Effector memory CD4-positive, alpha-beta T cell (primary cell): ENCODE data around the gene ERC2.

Source experiments
- DNase-seq, 3 donors: peaks; one replicate each; pipeline ENCODE4 v3.0.0-alpha.2; 2020
- H3K27ac ChIP-seq: 2 replicates; pipeline ENCODE4 v1.7.0; 2013; ENCODE audit warnings: mild to moderate bottlenecking, low read length, moderate library complexity; ENCODE audit not compliant: insufficient read depth, poor library complexity, severe bottlenecking
- H3K27me3 ChIP-seq: replicated peaks from 2 replicates; pipeline ENCODE4 v1.7.0; 2013; ENCODE audit warnings: mild to moderate bottlenecking, low read length; ENCODE audit not compliant: insufficient read depth, control insufficient read depth, poor library complexity, severe bottlenecking
- H3K36me3 ChIP-seq: 2 replicates; pipeline ENCODE4 v1.7.0; 2013; ENCODE audit warnings: mild to moderate bottlenecking, low read length, moderate library complexity; ENCODE audit not compliant: control insufficient read depth, insufficient read depth
- H3K4me1 ChIP-seq: 2 replicates; pipeline ENCODE4 v1.7.0; 2013; ENCODE audit warnings: low read length, mild to moderate bottlenecking; ENCODE audit not compliant: control insufficient read depth, insufficient read depth, poor library complexity, severe bottlenecking
- H3K4me3 ChIP-seq: 2 replicates; pipeline ENCODE4 v1.7.0; 2013; ENCODE audit warnings: low read length, low read depth, mild to moderate bottlenecking; ENCODE audit not compliant: insufficient read depth, poor library complexity, severe bottlenecking
- H3K9me3 ChIP-seq: 2 replicates; pipeline ENCODE4 v1.7.0; 2013; ENCODE audit warnings: mild to moderate bottlenecking, low read length, moderate library complexity; ENCODE audit not compliant: control insufficient read depth

The ERC2 gene

DNA sequence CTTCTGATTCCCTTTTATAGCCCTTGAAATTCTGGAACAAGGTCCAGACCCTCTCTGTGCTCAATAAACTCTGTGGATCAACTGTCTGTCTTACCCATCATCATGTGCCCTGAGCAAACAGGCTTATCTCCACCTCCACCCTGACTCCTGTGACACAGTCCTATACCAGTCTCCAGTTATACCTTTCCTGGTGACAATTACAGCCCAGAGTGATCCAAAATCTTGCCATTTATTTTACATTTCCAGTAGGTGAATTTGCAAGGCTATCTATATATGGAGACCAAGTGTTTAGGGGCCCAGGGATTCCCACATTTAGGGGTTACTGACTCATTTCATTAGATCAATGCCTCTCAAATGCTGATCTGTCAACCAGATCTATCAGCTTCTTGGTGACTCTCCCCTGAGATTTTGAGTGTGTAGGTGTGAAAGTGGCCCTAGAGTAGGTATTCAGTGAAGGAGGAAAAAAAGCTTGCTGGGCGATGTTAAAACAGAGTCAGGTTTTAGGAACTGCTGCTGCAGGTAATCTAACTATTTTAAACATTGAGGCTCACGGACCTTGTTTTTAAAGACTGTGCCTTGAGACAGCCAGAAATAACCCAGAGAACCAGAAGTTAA is 751.5 kb downstream of the ERC2 start:
- no peak overlapping the region for H3K27ac ChIP-seq

DNA sequence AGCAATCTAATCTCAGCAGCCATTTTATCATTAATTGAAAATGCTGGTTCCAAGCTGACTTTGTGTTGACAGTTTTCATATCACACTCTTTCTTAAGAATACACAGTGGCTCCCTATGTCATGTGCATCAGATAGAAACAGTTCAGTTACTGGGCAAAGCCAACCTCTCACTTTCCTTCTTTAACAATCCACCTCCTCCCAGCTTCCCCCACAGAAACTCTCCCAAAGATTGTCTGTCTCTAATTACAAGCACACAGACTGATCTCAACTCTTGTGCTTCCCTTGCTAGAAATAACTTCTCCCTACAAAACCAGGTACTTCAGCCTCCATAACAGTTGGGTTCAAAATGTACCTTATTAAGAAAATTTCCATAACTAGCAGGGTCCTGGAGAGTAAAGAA is 752.2 kb downstream of the ERC2 start:
- no peaks in the 10 kb centered on the region for H3K9me3 ChIP-seq
- no peak overlapping the region for H3K27ac ChIP-seq
- H3K27me3 ChIP-seq: no peaks in the 10 kb centered on the region
- no peaks in the 10 kb centered on the region for H3K4me1 ChIP-seq
- DNase-seq: no peak
- H3K4me3 ChIP-seq: no peak overlapping the region
- no peaks in the 10 kb centered on the region for H3K36me3 ChIP-seq

More for the DNA sequence above, 751.5 kb downstream of the ERC2 start:
- Histone ChIP-seq H3K4me1 (no peaks in the 10 kb centered on the region), H3K36me3 (no peaks in the 10 kb centered on the region), H3K4me3 (no peak overlapping the region), H3K27me3 (no peaks in the 10 kb centered on the region), H3K9me3 (no peaks in the 10 kb centered on the region)
- DNase-seq: no peak

DNA sequence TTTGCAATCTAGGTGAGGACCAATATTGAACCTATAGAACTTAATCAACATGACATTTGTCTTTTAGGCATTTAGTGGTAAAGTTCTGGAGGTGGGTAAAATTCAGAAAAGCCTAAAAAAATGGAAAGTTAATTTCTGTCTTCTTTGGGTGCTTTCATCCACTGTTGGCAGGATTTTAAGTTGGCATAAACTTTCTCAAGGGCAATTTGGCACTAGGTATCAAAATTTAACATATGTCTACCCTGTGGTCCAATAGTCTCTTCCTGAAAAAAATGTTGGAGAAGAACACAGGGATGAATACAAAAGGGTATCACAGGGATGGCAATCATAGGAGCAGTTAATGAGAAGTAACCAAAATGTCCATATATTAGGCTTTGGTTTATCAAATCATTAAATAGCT is 754.2 kb downstream of the ERC2 start:
- Histone ChIP-seq H3K4me1 (no peaks in the 10 kb centered on the region), H3K4me3 (no peak overlapping the region), H3K27ac (no peak overlapping the region), H3K9me3 (no peaks in the 10 kb centered on the region), H3K27me3 (no peaks in the 10 kb centered on the region), H3K36me3 (no peaks in the 10 kb centered on the region)
- no peak for DNase-seq

DNA sequence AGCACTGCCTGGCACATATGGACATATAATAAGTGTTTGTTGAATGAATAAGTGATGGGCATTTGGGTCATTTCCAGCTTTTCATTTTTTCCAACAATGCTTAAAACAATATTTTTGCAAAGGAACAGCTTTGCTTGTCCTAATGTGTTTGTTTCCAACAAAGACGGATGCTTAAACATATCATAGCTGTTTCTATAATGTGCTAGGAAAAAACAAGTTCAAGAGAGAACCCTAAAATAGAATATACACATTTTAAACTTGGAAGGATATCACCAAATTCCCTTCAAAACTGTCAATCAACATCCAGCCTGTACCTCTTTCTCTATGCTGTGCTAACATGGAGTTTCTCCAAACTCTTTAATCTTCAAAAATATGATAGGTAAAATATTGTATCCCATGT is 756.6 kb downstream of the ERC2 start:
- Histone ChIP-seq H3K27me3 (no peaks in the 10 kb centered on the region), H3K4me1 (no peaks in the 10 kb centered on the region), H3K9me3 (no peaks in the 10 kb centered on the region), H3K36me3 (no peaks in the 10 kb centered on the region), H3K4me3 (no peak overlapping the region), H3K27ac (no peak overlapping the region)
- DNase-seq: no peak

DNA sequence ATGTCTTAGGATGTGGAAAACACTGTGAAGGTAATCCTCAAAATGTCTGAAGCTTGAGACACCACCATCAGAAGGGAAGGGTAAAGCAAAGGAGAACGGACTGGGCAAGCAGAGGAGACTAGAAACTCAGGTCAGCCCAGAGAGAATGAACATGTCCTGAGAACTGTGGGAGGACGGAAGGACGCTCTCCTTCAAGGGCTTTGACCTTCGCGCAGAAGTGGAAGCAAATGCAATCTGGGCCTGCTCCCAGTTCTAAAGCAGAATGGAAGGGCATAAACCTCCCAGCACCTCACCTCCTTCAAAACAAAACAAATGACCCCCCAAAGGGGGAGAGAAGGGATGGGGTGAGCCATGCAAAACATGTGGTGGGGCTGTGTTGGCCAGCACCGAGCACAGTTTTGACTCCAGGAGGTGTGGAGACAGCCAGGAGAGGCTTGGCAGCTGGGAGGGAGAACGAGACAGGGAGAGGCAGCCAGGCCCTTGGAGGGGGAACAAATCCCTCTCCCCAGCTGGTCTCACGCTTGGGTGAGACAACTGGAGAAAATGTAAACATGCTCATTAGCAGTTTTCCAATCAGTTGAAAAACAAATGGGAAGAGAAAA is 758.8 kb downstream of the ERC2 start:
- no peak for DNase-seq
- H3K36me3 ChIP-seq: no peaks in the 10 kb centered on the region
- H3K4me1 ChIP-seq: no peaks in the 10 kb centered on the region
- H3K27ac ChIP-seq: no peak overlapping the region
- H3K9me3 ChIP-seq: no peaks in the 10 kb centered on the region
- no peaks in the 10 kb centered on the region for H3K27me3 ChIP-seq
- H3K4me3 ChIP-seq: no peak overlapping the region

DNA sequence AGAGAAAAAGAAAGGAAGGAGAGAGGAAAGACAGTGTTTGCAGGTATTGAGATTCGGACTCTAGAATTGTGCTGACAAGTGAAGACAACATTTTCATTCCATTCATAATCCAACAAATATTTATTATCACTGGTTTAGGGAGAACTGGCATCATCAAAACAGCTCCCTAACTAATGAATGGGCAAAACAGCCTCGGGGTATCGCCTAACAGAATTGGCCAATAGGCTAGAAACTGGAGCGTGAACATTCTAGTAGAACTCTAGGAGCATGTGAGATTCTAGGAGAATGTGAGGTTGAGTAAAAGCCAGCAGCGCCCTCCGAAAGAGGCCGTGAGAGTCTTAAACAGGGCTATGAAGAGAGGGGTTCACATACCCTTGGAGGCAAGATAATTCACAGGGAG is 759.3 kb downstream of the ERC2 start:
- Histone ChIP-seq H3K4me1 (no peaks in the 10 kb centered on the region), H3K27me3 (no peaks in the 10 kb centered on the region), H3K36me3 (no peaks in the 10 kb centered on the region), H3K9me3 (no peaks in the 10 kb centered on the region), H3K4me3 (no peak overlapping the region), H3K27ac (no peak overlapping the region)
- no peak for DNase-seq

DNA sequence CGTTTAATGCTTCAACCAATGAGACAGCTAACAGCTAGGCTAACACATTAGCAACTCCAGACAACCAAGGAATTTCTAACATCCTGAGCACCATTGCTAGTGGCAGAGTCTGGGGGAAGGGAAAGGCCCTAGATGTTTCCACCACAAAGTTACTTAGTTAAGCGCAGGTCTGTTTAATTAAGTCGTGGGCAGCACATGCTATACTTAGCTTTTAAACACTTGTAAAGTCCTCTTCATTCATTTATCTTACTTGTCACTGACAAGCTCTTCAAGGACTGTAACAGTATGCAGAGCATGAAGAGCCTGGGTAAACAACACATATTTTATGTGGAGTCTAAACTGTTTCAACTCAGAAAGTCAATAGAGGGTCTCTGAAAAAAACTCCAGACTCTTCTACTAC is 760.0 kb downstream of the ERC2 start:
- Histone ChIP-seq H3K27me3 (no peaks in the 10 kb centered on the region), H3K36me3 (no peaks in the 10 kb centered on the region), H3K4me1 (no peaks in the 10 kb centered on the region), H3K27ac (no peak overlapping the region), H3K9me3 (no peaks in the 10 kb centered on the region), H3K4me3 (no peak overlapping the region)
- DNase-seq: no peak

DNA sequence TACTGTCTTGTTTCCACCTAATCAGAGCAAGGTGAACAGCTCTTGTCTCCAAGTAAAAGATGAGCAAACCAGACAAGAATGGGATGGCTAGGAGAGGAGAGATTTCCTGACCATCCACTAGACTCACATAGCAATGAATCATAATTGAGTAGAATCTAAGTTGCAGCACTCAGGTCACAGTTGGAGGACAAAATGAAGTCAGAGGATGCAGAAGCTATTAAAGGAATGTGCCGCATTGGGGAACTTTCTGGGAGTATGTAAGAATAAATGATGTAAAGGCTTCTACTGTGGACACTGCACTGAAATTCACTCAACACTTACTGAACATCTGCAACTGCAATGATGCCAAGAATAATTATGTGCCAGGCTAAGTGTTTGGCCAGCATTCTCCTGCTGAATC is 763.7 kb downstream of the ERC2 start:
- Histone ChIP-seq H3K36me3 (no peaks in the 10 kb centered on the region), H3K27ac (no peak overlapping the region), H3K4me3 (no peak overlapping the region), H3K4me1 (no peaks in the 10 kb centered on the region), H3K9me3 (no peaks in the 10 kb centered on the region), H3K27me3 (no peaks in the 10 kb centered on the region)
- no peak for DNase-seq

DNA sequence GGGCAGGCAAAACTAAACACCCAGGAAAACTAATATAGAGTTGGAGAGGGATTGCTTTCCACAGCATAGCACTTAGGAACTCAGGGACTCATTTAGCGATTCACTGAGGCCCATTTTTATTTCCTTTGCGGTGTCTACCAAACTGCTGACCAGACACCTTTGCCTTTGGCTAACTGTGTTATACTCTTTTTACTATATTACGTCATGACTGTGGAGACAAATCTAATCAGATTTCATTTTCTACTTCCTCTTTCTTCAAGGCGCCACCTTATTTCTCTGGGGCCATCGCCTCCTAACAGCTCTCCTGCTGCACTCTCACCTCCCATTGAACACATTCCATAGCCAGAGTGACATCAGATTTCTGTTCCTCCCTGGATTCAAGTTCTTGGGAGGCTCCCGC is 765.4 kb downstream of the ERC2 start:
- H3K27ac ChIP-seq: no peak overlapping the region
- no peaks in the 10 kb centered on the region for H3K27me3 ChIP-seq

DNA sequence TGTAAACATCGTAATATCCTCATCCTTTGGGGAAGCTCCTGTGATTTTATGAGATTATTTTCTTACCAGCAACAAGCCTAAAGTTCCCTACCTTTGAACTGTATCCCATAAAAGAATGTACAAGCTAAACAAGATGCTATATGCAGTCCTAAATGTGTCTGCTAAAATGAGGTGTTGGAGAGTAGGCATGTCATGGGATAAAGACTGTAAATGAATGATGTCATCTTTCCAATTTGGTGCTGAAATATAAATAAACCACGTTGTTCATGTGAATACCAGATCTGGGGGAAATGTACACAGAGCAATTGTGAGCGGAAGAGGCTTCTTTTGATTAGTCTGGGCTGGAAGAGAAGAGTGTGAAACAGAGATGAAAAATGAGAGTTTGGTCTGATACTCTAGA is 766.3 kb downstream of the ERC2 start:
- no peak for DNase-seq
- Histone ChIP-seq H3K4me3 (no peak overlapping the region), H3K36me3 (no peaks in the 10 kb centered on the region), H3K27ac (no peak overlapping the region), H3K9me3 (no peaks in the 10 kb centered on the region), H3K27me3 (no peaks in the 10 kb centered on the region), H3K4me1 (no peaks in the 10 kb centered on the region)

More for the DNA sequence above, 765.4 kb downstream of the ERC2 start:
- no peaks in the 10 kb centered on the region for H3K9me3 ChIP-seq
- H3K36me3 ChIP-seq: no peaks in the 10 kb centered on the region
- no peak for DNase-seq
- H3K4me1 ChIP-seq: no peaks in the 10 kb centered on the region
- no peak overlapping the region for H3K4me3 ChIP-seq
